ENCODE measurements around the gene ZNF699. TPM values are rescaled to one million over a fixed set of nuclear protein-coding genes. Genes with fewer than 3 reads are reported as not detected.

The ZNF699 gene
- polyA plus RNA-seq, 3 donors from 2014 or later: 8.1 to 11.0 (median 10.9) TPM

Other genes starting within 250 kb of the ZNF699 start
- not detected for gene OR1M1, start 222.8 kb downstream of the ZNF699 start, polyA plus RNA-seq
- gene OR7G2, start 202.4 kb downstream of the ZNF699 start, polyA plus RNA-seq: not detected
- not detected for gene OR7G1, start 194.1 kb downstream of the ZNF699 start, polyA plus RNA-seq
- not detected for gene OR7G3, start 182.9 kb downstream of the ZNF699 start, polyA plus RNA-seq
- 10 to 100 TPM; 20.3 to 40.4 (median 21.5) TPM for gene ZNF317, start 169.4 kb downstream of the ZNF699 start, polyA plus RNA-seq
- gene OR7D2, start 130.9 kb downstream of the ZNF699 start, polyA plus RNA-seq: not detected
- gene OR7D4, start 90.2 kb downstream of the ZNF699 start, polyA plus RNA-seq: not detected
- gene OR7E24, start 58.9 kb downstream of the ZNF699 start, polyA plus RNA-seq: not detected
- 10 to 100 TPM; 12.3 to 26.4 (median 16.4) TPM for gene ZNF559, start 14.3 kb upstream of the ZNF699 start, polyA plus RNA-seq
- under 1 TPM in 1 of 3 donors, not detected in 2; 0.52 TPM for gene ZNF177, start 53.2 kb upstream of the ZNF699 start, polyA plus RNA-seq
- 10 to 100 TPM; 15.9 to 23.6 (median 19.6) TPM for gene ZNF266, start 125.7 kb upstream of the ZNF699 start, polyA plus RNA-seq
- gene ZNF560, start 188.8 kb upstream of the ZNF699 start, polyA plus RNA-seq: not detected
- gene ZNF426, start 228.8 kb upstream of the ZNF699 start, polyA plus RNA-seq: 10 to 100 TPM in 2 of 3 donors, 1 to 10 TPM in 1; 9.2 to 27.5 (median 23.7) TPM

Data from immature natural killer cell (primary cell).